Esophagus muscularis mucosa (tissue), 4 donors: Measurements from ENCODE around the gene VWA3A.

Experiments
- CTCF ChIP-seq, 3 experiments: fragments of 200-600 bp in 2 of 3; fragments of 450-650 bp in 1 of 3; sonication (generic) in 2 of 3; IDR thresholded peaks; one replicate each; pipeline ENCODE4 v1.5.1; 2017 to 2019; ENCODE audit warnings: antibody characterized with exemption in 3 of 3, mild to moderate bottlenecking in 2 of 3, moderate library complexity in 1 of 3
- EP300 ChIP-seq: sonication (generic); formaldehyde crosslinking; IDR thresholded peaks from one replicate; pipeline ENCODE4 v1.6.1; 2017; ENCODE audit warnings: antibody characterized with exemption
- POLR2A ChIP-seq: fragments of 450-650 bp; IDR thresholded peaks from one replicate; pipeline ENCODE4 v1.6.1; 2017; ENCODE audit warnings: antibody characterized with exemption, moderate library complexity, mild to moderate bottlenecking, low read depth
- POLR2AphosphoS5 ChIP-seq, 2 donors: sonication (generic); formaldehyde crosslinking; IDR thresholded peaks; one replicate each; pipeline ENCODE4 v1.6.1; 2017; ENCODE audit warnings: antibody characterized with exemption in 2 of 2

GRCh38 chr16:22098405-22099255 lies 6.3 kb downstream of the VWA3A start:
- TF ChIP-seq CTCF (IDR thresholded peaks at IDR 0.05), result peak; percentile 31 to 53 (median 40)
- no peak for TF ChIP-seq POLR2A
- TF ChIP-seq EP300, result no peak
- TF ChIP-seq POLR2AphosphoS5 (IDR thresholded peaks at IDR 0.05), result no peak
